ENCODE results near the gene IL12RB1.

IL12RB1 gene

DNA sequence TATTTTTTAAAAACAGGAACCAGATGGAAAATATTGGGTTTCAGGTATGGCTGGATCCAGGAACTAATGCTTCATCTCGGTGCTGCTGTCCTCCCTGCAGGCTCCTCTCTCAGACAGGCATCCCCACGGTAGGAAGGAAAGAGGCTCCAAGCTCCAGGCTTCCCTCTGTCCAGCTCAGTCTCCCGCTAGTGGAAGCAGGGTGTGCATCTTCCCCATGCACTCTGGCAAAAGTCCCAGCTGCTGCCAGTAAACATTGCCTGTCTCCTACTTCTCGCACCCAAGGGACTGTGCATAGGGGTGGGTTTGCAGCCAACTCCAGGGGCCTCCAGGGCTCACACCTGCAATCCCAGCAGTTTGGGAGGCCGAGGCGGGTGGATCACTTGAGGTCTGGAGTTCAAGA is 29.2 kb downstream of the IL12RB1 start:
- DNase-seq (ENCODE audit: low read depth): no peak
- no peak for TF ChIP-seq CTCF (IDR thresholded peaks at IDR 0.05; ENCODE audit: low read depth, low read length, missing control alignments)
- in situ Hi-C loops (cut with HindIII; ENCODE audit: low sequenced_read_pairs): no loop called here
- no peak overlapping the region for H3K4me3 ChIP-seq (ENCODE audit: low read depth, low read length)

DNA sequence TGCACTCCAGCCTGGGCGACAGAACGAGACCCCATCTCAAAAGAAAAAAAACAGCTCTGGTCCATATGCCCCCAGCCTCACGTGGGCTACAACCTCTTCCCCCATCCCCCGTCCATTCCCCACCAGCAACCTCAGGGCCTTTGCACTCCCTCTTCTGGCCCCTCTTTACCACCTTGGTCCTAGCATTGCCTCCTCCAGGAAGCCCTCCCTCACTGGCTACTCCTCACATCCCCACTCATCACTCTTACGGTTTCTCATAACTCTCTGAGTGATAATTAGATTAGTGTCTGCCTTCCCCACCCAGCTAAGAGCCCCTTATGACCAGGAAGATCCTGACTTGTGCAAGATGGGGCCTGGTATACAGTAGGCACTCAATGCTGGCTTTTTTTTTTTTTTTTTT is 30.8 kb downstream of the IL12RB1 start:
- TF ChIP-seq CTCF (IDR thresholded peaks at IDR 0.05; ENCODE audit: low read depth, low read length, missing control alignments): no peak
- in situ Hi-C loops (cut with HindIII; ENCODE audit: low sequenced_read_pairs): no loop called here
- no peak for DNase-seq (ENCODE audit: low read depth)
- H3K4me3 ChIP-seq (ENCODE audit: low read depth, low read length): no peak overlapping the region

GRCh38 chr19:18053576-18054219 is 33.0 kb downstream of the IL12RB1 start:
- TF ChIP-seq CTCF (IDR thresholded peaks at IDR 0.05; ENCODE audit: low read depth, low read length, missing control alignments): no peak
- in situ Hi-C loops (cut with HindIII; ENCODE audit: low sequenced_read_pairs): no loop called here
- no peak overlapping the region for H3K4me3 ChIP-seq (ENCODE audit: low read depth, low read length)
- DNase-seq (ENCODE audit: low read depth): no peak

DNA sequence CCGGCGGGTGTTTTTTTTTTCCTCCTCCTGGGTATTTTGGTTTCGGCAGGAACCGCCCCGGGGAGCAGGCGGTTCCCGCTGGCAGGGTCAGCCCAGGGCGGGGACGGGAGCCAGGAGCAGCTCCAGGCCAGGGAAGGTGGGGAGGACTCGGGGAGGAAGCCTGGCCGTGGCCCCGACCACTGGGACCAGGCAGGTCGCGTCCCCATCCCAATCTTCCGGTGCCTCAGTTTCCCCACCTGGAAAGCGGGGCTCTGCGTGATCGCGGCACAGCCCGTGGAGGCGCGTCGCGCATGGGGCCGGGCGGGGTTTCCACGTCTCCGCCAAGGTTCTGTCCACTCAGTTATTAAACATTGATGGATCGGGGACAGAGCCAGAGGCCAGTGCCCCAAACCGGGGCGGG is 34.8 kb downstream of the IL12RB1 start:
- no peak for TF ChIP-seq CTCF (IDR thresholded peaks at IDR 0.05; ENCODE audit: low read depth, low read length, missing control alignments)
- in situ Hi-C loops (cut with HindIII; ENCODE audit: low sequenced_read_pairs): no loop called here
- H3K4me3 ChIP-seq (ENCODE audit: low read depth, low read length): no peak overlapping the region
- no peak for DNase-seq (ENCODE audit: low read depth)

- DNase-seq (ENCODE audit: low read depth): no peak
- in situ Hi-C loops (cut with HindIII; ENCODE audit: low sequenced_read_pairs): no loop called here
- TF ChIP-seq CTCF (IDR thresholded peaks at IDR 0.05; ENCODE audit: low read depth, low read length, missing control alignments): no peak
- H3K4me3 ChIP-seq (ENCODE audit: low read depth, low read length): no peak overlapping the region
Observed at GRCh38 chr19:18049385-18049784, 37.3 kb downstream of the IL12RB1 start.

DNA sequence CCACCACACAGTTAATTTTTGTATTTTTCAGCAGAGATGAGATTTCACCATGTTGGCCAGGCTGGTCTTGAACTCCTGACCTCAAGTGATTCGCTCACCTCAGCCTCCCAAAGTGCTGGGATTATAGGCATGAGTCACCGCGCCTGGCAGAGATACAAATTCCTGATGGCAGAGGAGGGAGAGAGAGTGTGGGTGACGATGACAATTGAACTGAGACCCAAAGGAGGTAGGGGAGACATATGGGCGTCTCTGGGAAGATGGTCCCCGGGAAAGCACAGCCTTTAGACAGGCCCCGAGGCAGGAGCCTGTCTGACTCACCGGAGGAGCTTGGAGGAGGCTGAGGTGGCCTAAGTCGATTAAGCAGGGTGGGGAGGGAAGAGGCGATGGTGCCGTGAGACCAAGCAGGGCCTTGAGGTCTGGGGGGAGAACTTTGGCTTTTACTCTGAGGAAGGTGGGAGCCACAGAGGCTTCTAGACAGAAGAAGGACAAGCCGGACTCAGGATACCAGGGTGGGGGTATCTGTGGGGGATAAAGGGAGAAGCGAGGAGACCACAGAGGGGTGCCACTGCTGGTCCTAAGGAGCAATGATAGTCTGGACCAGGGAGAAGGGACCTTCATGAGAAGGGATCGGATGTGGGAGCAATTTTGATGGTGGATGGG is 40.5 kb downstream of the IL12RB1 start:
- H3K4me3 ChIP-seq (ENCODE audit: low read depth, low read length): no peak overlapping the region
- TF ChIP-seq CTCF (IDR thresholded peaks at IDR 0.05; ENCODE audit: low read depth, low read length, missing control alignments): no peak
- no peak for DNase-seq (ENCODE audit: low read depth)
- in situ Hi-C loops (cut with HindIII; ENCODE audit: low sequenced_read_pairs): no loop called here
